Lower lobe of right lung (tissue), 2 donors: ENCODE measurements around the gene MGRN1. TPM values are rescaled to one million over a fixed set of nuclear protein-coding genes. Genes with fewer than 3 reads are reported as not detected.

Experiments used
- ATAC-seq, 2 donors: fragments of 200-7000 bp; cut with Tn5 transposase; one replicate each; pipeline ENCODE4 v1.9.1; 2020 to 2022; ENCODE audit warnings: mild to moderate bottlenecking in 2 of 2, moderate library complexity in 2 of 2
- DNase-seq: peaks from one replicate; pipeline ENCODE4 v3.0.0-alpha.2; 2020
- H3K27ac ChIP-seq: fragments of 200-600 bp; one replicate; pipeline ENCODE4 v1.8.0; 2022
- H3K27me3 ChIP-seq: fragments of 200-600 bp; one replicate; pipeline ENCODE4 v1.8.0; 2022; ENCODE audit warnings: low read depth
- H3K36me3 ChIP-seq: fragments of 200-600 bp; one replicate; pipeline ENCODE4 v1.8.0; 2022; ENCODE audit warnings: mild to moderate bottlenecking
- H3K4me1 ChIP-seq: fragments of 200-600 bp; one replicate; pipeline ENCODE4 v1.8.0; 2022
- H3K4me3 ChIP-seq: fragments of 200-600 bp; one replicate; pipeline ENCODE4 v1.8.0; 2022; ENCODE audit warnings: mild to moderate bottlenecking
- H3K9me3 ChIP-seq: fragments of 200-600 bp; one replicate; pipeline ENCODE4 v1.8.0; 2022
- intact Hi-C: fragments of 100-400 bp; cut with DNase I; formaldehyde crosslinking; loops from one replicate; pipeline ENCODE4 v1.11.0; 2022
- total RNA-seq: library from RNA; stranded (reverse); fragmentation: NEBNext Ultra II Directional; extraction: Animal tissue kit (Norgen Biotek cat#: 25700); gene quantifications from one replicate; pipeline ENCODE4 v1.2.1, GENCODE V29; 2021
- TF ChIP-seq, protein P1 (sequence below): fragments of 200-600 bp; IDR thresholded peaks from one replicate; pipeline ENCODE4 v1.8.0; 2022; ENCODE audit warnings: antibody characterized with exemption, mild to moderate bottlenecking
- donor health status: DM: no; HTN: yes; CAD: no; lungs with severe emphysema.

MGRN1 gene
- total RNA-seq, 1 donor from 2014 or later: 75.7 TPM

- Histone ChIP-seq H3K27me3 (no peaks in the 10 kb centered on the region), H3K9me3 (no peaks in the 10 kb centered on the region), H3K4me3 (no peak overlapping the region), H3K27ac (peak overlapping the region; percentile 76), H3K4me1 (peaks cover 54% of the 10 kb centered on the region), H3K36me3 (peaks cover 94% of the 10 kb centered on the region)
- DNase-seq: no peak
- no peak for ATAC-seq
- TF ChIP-seq, protein P1, sequence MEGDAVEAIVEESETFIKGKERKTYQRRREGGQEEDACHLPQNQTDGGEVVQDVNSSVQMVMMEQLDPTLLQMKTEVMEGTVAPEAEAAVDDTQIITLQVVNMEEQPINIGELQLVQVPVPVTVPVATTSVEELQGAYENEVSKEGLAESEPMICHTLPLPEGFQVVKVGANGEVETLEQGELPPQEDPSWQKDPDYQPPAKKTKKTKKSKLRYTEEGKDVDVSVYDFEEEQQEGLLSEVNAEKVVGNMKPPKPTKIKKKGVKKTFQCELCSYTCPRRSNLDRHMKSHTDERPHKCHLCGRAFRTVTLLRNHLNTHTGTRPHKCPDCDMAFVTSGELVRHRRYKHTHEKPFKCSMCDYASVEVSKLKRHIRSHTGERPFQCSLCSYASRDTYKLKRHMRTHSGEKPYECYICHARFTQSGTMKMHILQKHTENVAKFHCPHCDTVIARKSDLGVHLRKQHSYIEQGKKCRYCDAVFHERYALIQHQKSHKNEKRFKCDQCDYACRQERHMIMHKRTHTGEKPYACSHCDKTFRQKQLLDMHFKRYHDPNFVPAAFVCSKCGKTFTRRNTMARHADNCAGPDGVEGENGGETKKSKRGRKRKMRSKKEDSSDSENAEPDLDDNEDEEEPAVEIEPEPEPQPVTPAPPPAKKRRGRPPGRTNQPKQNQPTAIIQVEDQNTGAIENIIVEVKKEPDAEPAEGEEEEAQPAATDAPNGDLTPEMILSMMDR: no peak
- intact Hi-C loops: no loop called here
These were observed 31.2 kb downstream of the MGRN1 start for GRCh38 chr16:4655801-4656200.

- H3K27ac ChIP-seq: peak overlapping the region; percentile 13
- peaks cover 55% of the 10 kb centered on the region for H3K4me1 ChIP-seq
- TF ChIP-seq, protein P1: no peak
These were observed 31.6 kb downstream of the MGRN1 start for GRCh38 chr16:4656221-4656620.

GRCh38 chr16:4656695-4657686, 32.4 kb downstream of the MGRN1 start:
- Histone ChIP-seq H3K4me3 (no peak overlapping the region), H3K27me3 (no peaks in the 10 kb centered on the region), H3K27ac (peak overlapping the region; percentile 13), H3K4me1 (peaks cover 57% of the 10 kb centered on the region), H3K36me3 (peaks cover 83% of the 10 kb centered on the region), H3K9me3 (no peaks in the 10 kb centered on the region)
- TF ChIP-seq, protein P1: no peak
- ATAC-seq: no peak
- intact Hi-C loops: no loop called here
- no peak for DNase-seq

More at GRCh38 chr16:4656221-4656620, 31.6 kb downstream of the MGRN1 start:
- no peaks in the 10 kb centered on the region for H3K9me3 ChIP-seq
- no peak overlapping the region for H3K4me3 ChIP-seq
- H3K36me3 ChIP-seq: peaks cover 90% of the 10 kb centered on the region
- ATAC-seq (no peak), DNase-seq (no peak)
- no peaks in the 10 kb centered on the region for H3K27me3 ChIP-seq
- intact Hi-C loops: no loop called here

DNA sequence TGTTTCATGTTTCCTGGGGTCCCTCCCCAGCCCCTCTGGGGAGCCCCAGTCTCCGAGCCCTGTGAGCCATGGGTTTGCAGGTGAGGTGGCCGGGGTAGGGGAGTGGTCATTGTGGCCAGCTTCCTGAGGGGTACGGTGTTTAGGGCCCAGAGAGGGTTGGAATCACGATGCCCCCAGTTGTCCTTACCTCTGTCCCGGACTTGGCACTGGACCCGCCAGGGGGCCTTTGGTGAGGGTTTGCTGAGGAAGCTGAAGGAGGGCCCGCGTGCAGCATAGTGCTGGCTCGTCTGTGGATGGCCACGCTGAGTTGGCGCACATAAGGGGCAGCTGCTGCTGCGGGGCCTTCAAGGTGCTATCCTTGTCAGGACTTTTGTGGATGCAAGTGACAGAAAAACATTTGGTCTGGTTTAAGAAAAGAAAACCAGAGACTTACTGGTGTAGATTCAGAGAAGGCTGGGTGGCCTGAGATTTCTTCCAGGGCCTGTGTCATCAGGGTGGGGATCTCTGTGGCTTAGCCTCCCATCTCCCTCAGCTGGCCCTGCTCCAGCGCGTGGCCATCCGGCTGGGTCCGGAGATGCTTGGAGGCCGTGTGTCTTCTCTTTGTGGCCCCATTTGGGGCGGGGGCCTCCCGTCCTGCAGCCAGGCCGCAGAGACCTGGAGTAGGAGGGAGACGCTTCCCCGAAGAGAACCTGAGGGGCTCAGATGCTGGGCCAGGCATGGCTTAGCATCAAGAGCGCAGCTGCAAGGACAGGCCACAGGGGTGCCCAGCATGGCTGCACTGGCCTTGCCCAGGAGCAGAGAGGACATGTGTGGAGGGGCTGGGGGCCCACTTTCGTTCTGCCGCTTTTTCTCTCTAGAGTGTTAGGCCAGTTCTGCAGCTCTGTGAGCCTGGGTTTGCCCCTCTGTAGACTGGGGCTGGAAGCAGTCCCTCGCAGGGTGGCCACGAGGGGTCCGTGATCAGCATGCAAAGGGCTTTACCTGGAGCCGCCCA, 35.0 kb downstream of the MGRN1 start:
- H3K36me3 ChIP-seq: peaks cover 72% of the 10 kb centered on the region
- H3K27ac ChIP-seq: peak overlapping the region; percentile 60
- no peaks in the 10 kb centered on the region for H3K9me3 ChIP-seq
- DNase-seq (no peak), ATAC-seq (no peak)
- peaks cover 65% of the 10 kb centered on the region for H3K4me1 ChIP-seq
- no peak overlapping the region for H3K4me3 ChIP-seq
- H3K27me3 ChIP-seq: no peaks in the 10 kb centered on the region
- TF ChIP-seq, protein P1: no peak
- intact Hi-C loops: no loop called here

GRCh38 chr16:4660454-4661007, 35.9 kb downstream of the MGRN1 start:
- DNase-seq (peak; percentile 89), ATAC-seq (peak; percentile 69 to 86)
- Histone ChIP-seq H3K36me3 (peaks cover 72% of the 10 kb centered on the region), H3K4me3 (no peak overlapping the region), H3K27ac (peak overlapping the region; percentile 60), H3K4me1 (peaks cover 65% of the 10 kb centered on the region), H3K27me3 (no peaks in the 10 kb centered on the region), H3K9me3 (no peaks in the 10 kb centered on the region)
- TF ChIP-seq, protein P1: no peak
- intact Hi-C loops: no loop called here
